H9 (cell line): ENCODE data around the gene SIL1. TPM values are rescaled to one million over a fixed set of nuclear protein-coding genes. Genes with fewer than 3 reads are reported as not detected.

Source experiments
- DNase-seq: peaks from one replicate; pipeline ENCODE4 v3.0.0-alpha.2; 2017
- H2AFZ ChIP-seq: one replicate; pipeline ENCODE4 v1.6.1; 2013; ENCODE audit warnings: mild to moderate bottlenecking, low read length, control low read depth, moderate library complexity
- H2AK5ac ChIP-seq: 2 replicates; pipeline ENCODE4 v1.6.1; 2013; ENCODE audit warnings: low read length, control low read depth, mixed read lengths; ENCODE audit not compliant: insufficient read length
- H2BK120ac ChIP-seq: one replicate; pipeline ENCODE4 v1.6.1; 2013; ENCODE audit warnings: low read depth, mild to moderate bottlenecking, low read length, control low read depth, inconsistent platforms; ENCODE audit not compliant: poor library complexity, severe bottlenecking
- H2BK12ac ChIP-seq: 2 replicates; pipeline ENCODE4 v1.6.1; 2013; ENCODE audit warnings: low read length, control low read depth, mixed read lengths, low read depth; ENCODE audit not compliant: insufficient read length
- H2BK15ac ChIP-seq: 2 replicates; pipeline ENCODE4 v1.6.1; 2013; ENCODE audit warnings: low read depth, low read length, control low read depth
- H2BK20ac ChIP-seq: one replicate; pipeline ENCODE4 v1.6.1; 2013; ENCODE audit warnings: low read depth, mild to moderate bottlenecking, low read length, control low read depth, inconsistent platforms; ENCODE audit not compliant: poor library complexity, severe bottlenecking
- H2BK5ac ChIP-seq: 2 replicates; pipeline ENCODE4 v1.6.1; 2013; ENCODE audit warnings: low read length, control low read depth, mixed read lengths; ENCODE audit not compliant: insufficient read length
- H3K14ac ChIP-seq: 2 replicates; pipeline ENCODE4 v1.6.1; 2013; ENCODE audit warnings: low read length, control low read depth; ENCODE audit not compliant: insufficient read depth
- H3K18ac ChIP-seq: 2 replicates; pipeline ENCODE4 v1.6.1; 2013; ENCODE audit warnings: low read depth, mild to moderate bottlenecking, mixed read lengths, low read length, control low read depth; ENCODE audit not compliant: insufficient read length
- H3K23ac ChIP-seq: 2 replicates; pipeline ENCODE4 v1.6.1; 2013; ENCODE audit warnings: low read length, control low read depth, mixed read lengths, low read depth; ENCODE audit not compliant: insufficient read length
- H3K23me2 ChIP-seq: 2 replicates; pipeline ENCODE4 v1.6.1; 2013; ENCODE audit warnings: low read depth, mild to moderate bottlenecking, mixed read lengths, low read length, control low read depth; ENCODE audit not compliant: insufficient read length, poor library complexity, severe bottlenecking
- H3K27ac ChIP-seq: 2 replicates; pipeline ENCODE4 v1.5.1; 2013; ENCODE audit warnings: low read length, control low read depth, mixed read lengths, low read depth; ENCODE audit not compliant: insufficient read length
- H3K27me3 ChIP-seq: 2 replicates; pipeline ENCODE4 v1.6.1; 2013; ENCODE audit warnings: low read length, control low read depth, inconsistent platforms; ENCODE audit not compliant: insufficient read depth
- H3K4ac ChIP-seq: 2 replicates; pipeline ENCODE4 v1.6.1; 2013; ENCODE audit warnings: low read depth, mild to moderate bottlenecking, control low read depth, inconsistent platforms, low read length, moderate library complexity
- H3K4me1 ChIP-seq: 2 replicates; pipeline ENCODE4 v1.6.1; 2013; ENCODE audit warnings: low read length, control low read depth, inconsistent platforms; ENCODE audit not compliant: insufficient read depth
- H3K4me2 ChIP-seq: 2 replicates; pipeline ENCODE4 v1.6.1; 2013; ENCODE audit warnings: low read length, control low read depth, mixed read lengths; ENCODE audit not compliant: insufficient read length, insufficient read depth
- H3K56ac ChIP-seq: 2 replicates; pipeline ENCODE4 v1.6.1; 2013; ENCODE audit warnings: low read depth, mild to moderate bottlenecking, mixed read lengths, low read length, control low read depth; ENCODE audit not compliant: insufficient read length
- H3K79me1 ChIP-seq: 2 replicates; pipeline ENCODE4 v1.6.1; 2013; ENCODE audit warnings: low read depth, mild to moderate bottlenecking, moderate library complexity, low read length, control low read depth, inconsistent platforms; ENCODE audit not compliant: insufficient read depth, poor library complexity, severe bottlenecking
- H3K79me2 ChIP-seq: 2 replicates; pipeline ENCODE4 v1.6.1; 2013; ENCODE audit warnings: low read length, control low read depth, inconsistent platforms; ENCODE audit not compliant: insufficient read depth
- H3K9ac ChIP-seq: 2 replicates; pipeline ENCODE4 v1.6.1; 2013; ENCODE audit warnings: low read length, control low read depth, mixed read lengths; ENCODE audit not compliant: insufficient read length; ENCODE audit errors: extremely low read depth
- H3K9me3 ChIP-seq: one replicate; pipeline ENCODE4 v1.6.1; 2013; ENCODE audit warnings: low read depth, low read length, inconsistent platforms; ENCODE audit not compliant: control insufficient read depth
- H3T11ph ChIP-seq: one replicate; pipeline ENCODE4 v1.6.1; 2013; ENCODE audit warnings: mild to moderate bottlenecking, low read length, control low read depth, inconsistent platforms
- H4K20me1 ChIP-seq: one replicate; pipeline ENCODE4 v1.6.1; 2013; ENCODE audit not compliant: control insufficient read depth, insufficient read length, insufficient read depth
- H4K5ac ChIP-seq: 2 replicates; pipeline ENCODE4 v1.6.1; 2013; ENCODE audit warnings: low read depth, mild to moderate bottlenecking, mixed read lengths, low read length, control low read depth; ENCODE audit not compliant: insufficient read length
- H4K8ac ChIP-seq: replicated peaks from 2 replicates; pipeline ENCODE4 v1.6.1; 2013; ENCODE audit warnings: low read length, control low read depth, mixed read lengths, low read depth; ENCODE audit not compliant: insufficient read length
- H4K91ac ChIP-seq: 2 replicates; pipeline ENCODE4 v1.6.1; 2013; ENCODE audit warnings: low read depth, mild to moderate bottlenecking, moderate library complexity, mixed read lengths, low read length, control low read depth; ENCODE audit not compliant: insufficient read length
- H3K27ac Mint-ChIP-seq, 3 experiments: 2 replicates in 2 of 3; 3 replicates in 1 of 3; pipeline ENCODE4 v1.8.0; 2020 to 2021; ENCODE audit warnings: mixed read lengths in 3 of 3, mild to moderate bottlenecking in 1 of 3, moderate library complexity in 1 of 3
- H3K27me3 Mint-ChIP-seq: 2 replicates; pipeline ENCODE4 v1.8.0; 2021; ENCODE audit warnings: low read depth, mild to moderate bottlenecking, moderate library complexity, mixed read lengths
- H3K36me3 Mint-ChIP-seq, 3 experiments: 2 replicates in 2 of 3; 3 replicates in 1 of 3; pipeline ENCODE4 v1.8.0; 2020 to 2021; ENCODE audit warnings: low read depth in 3 of 3, mixed read lengths in 3 of 3; ENCODE audit not compliant: insufficient read depth in 1 of 3
- H3K4me1 Mint-ChIP-seq, 2 experiments: 2 replicates each; pipeline ENCODE4 v1.8.0; 2020; ENCODE audit warnings: mixed read lengths in 2 of 2
- H3K4me3 Mint-ChIP-seq, 2 experiments: 2 replicates in 1 of 2; 3 replicates in 1 of 2; pipeline ENCODE4 v1.8.0; 2020 to 2021; ENCODE audit warnings: mild to moderate bottlenecking in 2 of 2, mixed read lengths in 2 of 2, moderate library complexity in 1 of 2
- H3K9me3 Mint-ChIP-seq, 2 experiments: 2 replicates in 1 of 2; 3 replicates in 1 of 2; pipeline ENCODE4 v1.8.0; 2020; ENCODE audit warnings: mild to moderate bottlenecking in 2 of 2, mixed read lengths in 2 of 2, moderate library complexity in 1 of 2
- WGBS: extraction: QIAGEN DNeasy Blood & Tissue Kit; methylation state at CpG from one replicate; pipeline ENCODE4 v1.1.7; 2013; ENCODE audit warnings: missing lambda C conversion rate, low lambda C conversion rate, mixed read lengths; ENCODE audit not compliant: insufficient read length; ENCODE audit errors: extremely low coverage; 5-methylcytosine and 5-hydroxymethylcytosine counted together
- total RNA-seq: library from RNA; stranded (reverse); gene quantifications from 2 replicates; pipeline ENCODE4 v1.2.1, GENCODE V29; 2021
- TF ChIP-seq, protein P1 (sequence below): fragments of 200-600 bp; sonication (generic); conservative IDR thresholded peaks from 3 replicates; pipeline ENCODE4 v1.8.0; 2021; ENCODE audit warnings: antibody characterized with exemption, mild to moderate bottlenecking

Gene SIL1
- total RNA-seq, 1 experiment from 2014 or later = 10.6 TPM

DNA sequence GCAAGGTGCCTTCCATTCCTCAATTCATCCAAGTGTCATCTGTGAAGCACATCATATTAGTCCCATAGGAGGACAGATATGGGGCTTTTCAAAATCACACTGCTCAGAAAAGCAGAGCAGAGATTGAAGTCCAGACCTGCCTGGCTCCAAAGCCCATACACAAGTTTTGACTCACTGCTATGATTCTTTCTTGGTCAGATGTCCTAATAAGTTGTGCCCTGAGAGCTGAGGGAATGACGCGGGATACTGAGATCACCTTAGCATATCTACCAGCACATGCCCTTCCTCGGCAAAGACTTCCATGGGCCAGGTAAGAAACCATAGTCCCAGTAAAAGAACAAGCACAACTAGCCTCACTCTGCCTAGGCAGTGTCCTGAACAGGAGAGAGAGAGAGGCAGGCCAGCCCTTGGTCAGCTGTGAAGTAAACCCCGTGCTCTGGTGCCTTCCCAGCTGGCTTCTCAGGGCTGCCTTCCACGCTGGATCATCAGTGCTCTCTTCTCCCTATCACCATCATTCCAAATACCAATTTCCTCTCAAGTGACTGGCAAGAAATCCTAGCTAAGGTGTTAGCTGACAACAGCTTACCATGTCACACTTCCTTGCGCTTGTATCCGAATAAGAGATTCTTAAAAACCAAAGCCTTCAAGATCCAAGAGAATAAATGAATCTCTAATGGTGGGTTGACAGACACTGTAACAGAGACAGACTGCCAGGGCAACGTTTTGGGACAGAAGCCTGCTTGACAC is 73.2 kb downstream of the SIL1 start:
- Histone ChIP-seq H4K5ac (no peak overlapping the region), H3K9ac (no peak overlapping the region), H3K4me2 (no peak overlapping the region), H3K4me1 (no peaks in the 10 kb centered on the region), H2BK120ac (no peak overlapping the region), H3K14ac (no peak overlapping the region), H3K4ac (no peak overlapping the region), H2AFZ (no peak overlapping the region), H3K23me2 (no peaks in the 10 kb centered on the region), H2BK15ac (no peak overlapping the region), H4K91ac (no peak overlapping the region), H3K79me1 (no peaks in the 10 kb centered on the region), H2BK12ac (no peak overlapping the region), H3K27me3 (no peaks in the 10 kb centered on the region), H3K79me2 (no peaks in the 10 kb centered on the region), H2BK5ac (no peak overlapping the region), H3K56ac (no peak overlapping the region), H3K18ac (no peak overlapping the region), H4K20me1 (no peaks in the 10 kb centered on the region), H3K23ac (no peak overlapping the region), H4K8ac (no peak overlapping the region), H2BK20ac (no peak overlapping the region), H3K9me3 (no peaks in the 10 kb centered on the region), H3T11ph (no peak overlapping the region), H2AK5ac (no peak overlapping the region), H3K27ac (no peak overlapping the region)
- no CpG with 5 or more reads among the region's 8 CpGs for WGBS
- Mint-ChIP-seq H3K4me3 (no peak overlapping the region; a peak in 1 of 5 replicates), H3K36me3 (no peaks in the 10 kb centered on the region), H3K27me3 (no peaks in the 10 kb centered on the region), H3K9me3 (no peaks in the 10 kb centered on the region), H3K4me1 (peaks cover 14 to 18% of the 10 kb centered on the region in 2 experiments), H3K27ac (no peak overlapping the region)
- no peak for DNase-seq
- TF ChIP-seq, protein P1, sequence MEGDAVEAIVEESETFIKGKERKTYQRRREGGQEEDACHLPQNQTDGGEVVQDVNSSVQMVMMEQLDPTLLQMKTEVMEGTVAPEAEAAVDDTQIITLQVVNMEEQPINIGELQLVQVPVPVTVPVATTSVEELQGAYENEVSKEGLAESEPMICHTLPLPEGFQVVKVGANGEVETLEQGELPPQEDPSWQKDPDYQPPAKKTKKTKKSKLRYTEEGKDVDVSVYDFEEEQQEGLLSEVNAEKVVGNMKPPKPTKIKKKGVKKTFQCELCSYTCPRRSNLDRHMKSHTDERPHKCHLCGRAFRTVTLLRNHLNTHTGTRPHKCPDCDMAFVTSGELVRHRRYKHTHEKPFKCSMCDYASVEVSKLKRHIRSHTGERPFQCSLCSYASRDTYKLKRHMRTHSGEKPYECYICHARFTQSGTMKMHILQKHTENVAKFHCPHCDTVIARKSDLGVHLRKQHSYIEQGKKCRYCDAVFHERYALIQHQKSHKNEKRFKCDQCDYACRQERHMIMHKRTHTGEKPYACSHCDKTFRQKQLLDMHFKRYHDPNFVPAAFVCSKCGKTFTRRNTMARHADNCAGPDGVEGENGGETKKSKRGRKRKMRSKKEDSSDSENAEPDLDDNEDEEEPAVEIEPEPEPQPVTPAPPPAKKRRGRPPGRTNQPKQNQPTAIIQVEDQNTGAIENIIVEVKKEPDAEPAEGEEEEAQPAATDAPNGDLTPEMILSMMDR = no peak
